ENCODE results near the gene FAM222A. TPM values are rescaled to one million over a fixed set of nuclear protein-coding genes. Genes with fewer than 3 reads are reported as not detected.

Gene FAM222A
- total RNA-seq, 1 experiment from 2014 or later: 0.24 TPM

DNA sequence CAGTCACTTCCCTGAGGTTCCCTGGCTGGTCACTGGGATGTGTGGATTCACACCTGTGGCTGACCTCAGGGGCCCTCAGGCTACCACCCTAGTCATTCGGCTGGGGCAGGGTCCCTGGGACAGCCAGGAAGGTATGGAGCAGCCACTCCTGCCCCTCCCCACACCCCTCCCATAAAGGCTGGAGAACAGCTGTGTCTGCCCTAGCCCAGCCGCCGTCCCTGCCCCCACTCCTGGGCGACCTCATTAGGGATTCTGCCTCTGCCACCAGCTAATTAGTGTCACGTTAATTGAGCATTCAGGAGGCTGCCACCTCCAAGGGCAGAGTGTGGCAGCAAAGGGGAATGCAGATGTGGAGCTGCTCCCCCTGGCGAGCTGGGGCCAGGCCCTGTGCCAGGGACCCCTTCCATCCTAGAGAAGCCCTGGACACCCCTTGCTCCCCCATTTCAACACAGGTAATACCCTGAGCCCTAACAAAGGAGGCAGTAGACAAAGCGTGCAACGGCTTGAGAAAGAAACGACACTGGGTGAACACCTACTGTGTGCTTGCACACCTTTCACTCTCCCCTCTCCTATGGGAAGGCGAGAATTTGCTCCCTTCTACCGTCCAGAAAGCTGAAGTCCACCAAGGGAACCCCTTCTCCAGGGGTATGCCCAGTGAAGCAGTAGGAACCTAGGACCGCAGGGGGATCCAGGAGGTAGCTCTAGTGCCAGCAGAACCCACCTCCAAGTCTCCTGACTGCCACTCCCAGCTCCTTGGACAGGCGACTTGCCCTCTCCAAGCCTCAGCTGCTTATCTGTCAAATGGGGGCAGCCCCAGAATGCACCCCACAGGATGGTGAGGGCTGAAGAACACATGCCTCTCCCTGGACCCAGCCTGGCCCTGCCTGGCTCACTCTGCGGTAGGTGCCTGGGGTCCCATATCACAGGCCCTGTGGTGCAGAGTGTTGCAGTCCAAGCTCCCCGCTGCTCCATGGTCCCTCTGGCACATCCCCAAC, 45.1 kb downstream of the FAM222A start:
- DNase-seq (ENCODE audit: low read depth): no peak

DNA sequence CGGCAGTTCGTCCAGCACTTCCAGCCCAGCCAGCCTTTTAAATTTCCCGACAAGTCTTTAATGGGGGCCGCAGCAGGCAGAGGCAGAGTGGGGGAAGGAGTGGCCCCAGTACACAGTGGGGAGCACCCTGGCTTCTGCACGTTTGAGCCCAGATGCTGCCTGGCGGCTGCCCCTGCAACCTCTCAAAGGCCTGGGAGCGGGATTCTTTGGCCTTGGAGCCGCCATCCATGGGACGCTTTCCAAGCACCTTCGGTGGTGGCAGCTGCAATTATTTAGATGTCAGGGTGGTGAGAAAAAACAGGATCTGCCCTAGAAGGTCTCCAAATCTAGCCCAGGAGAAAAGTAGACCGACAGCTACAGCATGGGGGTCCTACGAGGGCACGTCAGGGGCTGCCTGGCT, 46.0 kb downstream of the FAM222A start:
- DNase-seq (ENCODE audit: low read depth): no peak

DNA sequence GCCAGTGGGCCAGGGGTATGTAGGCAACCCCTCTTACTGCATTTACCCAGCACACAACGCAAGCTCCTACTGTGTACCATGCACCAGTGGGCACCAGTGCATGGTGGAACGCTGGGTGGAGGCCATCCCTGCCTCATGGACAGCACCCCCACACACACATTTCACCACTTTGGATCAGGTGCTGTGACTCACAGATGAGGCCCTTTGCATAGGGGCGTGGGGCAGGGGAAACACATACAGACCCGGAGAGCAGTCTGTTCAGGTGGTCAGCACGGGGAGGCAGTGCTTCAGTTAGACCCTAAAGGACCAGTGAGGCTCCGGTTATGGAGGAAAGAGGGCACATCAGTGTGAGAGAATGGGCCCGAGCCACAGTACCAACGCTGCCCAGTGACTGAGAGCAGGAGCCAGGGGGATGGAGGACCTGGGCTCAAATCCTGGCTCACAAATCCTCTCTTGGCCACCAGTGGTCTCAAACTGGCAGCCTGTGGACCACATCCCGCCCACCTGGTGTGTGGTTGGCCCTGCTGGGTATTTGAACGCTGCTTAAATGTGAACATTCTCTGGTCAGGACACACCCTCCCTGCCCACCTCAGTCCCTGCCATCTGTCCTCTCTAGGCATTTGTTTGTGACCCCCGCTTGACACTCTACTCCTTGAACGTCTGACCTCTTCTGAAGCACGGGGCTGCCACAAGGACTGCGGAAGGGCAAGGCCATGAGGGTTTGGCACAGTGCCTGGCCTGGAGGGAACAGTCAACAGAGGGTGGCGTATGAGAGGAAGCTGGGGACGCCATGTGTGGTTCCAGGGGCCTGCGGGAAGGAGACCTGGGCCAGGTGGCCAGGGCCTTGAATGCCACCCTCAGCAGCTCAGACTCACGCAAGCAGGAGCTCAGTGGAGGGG, 46.7 kb downstream of the FAM222A start:
- no peak for DNase-seq (ENCODE audit: low read depth)

DNA sequence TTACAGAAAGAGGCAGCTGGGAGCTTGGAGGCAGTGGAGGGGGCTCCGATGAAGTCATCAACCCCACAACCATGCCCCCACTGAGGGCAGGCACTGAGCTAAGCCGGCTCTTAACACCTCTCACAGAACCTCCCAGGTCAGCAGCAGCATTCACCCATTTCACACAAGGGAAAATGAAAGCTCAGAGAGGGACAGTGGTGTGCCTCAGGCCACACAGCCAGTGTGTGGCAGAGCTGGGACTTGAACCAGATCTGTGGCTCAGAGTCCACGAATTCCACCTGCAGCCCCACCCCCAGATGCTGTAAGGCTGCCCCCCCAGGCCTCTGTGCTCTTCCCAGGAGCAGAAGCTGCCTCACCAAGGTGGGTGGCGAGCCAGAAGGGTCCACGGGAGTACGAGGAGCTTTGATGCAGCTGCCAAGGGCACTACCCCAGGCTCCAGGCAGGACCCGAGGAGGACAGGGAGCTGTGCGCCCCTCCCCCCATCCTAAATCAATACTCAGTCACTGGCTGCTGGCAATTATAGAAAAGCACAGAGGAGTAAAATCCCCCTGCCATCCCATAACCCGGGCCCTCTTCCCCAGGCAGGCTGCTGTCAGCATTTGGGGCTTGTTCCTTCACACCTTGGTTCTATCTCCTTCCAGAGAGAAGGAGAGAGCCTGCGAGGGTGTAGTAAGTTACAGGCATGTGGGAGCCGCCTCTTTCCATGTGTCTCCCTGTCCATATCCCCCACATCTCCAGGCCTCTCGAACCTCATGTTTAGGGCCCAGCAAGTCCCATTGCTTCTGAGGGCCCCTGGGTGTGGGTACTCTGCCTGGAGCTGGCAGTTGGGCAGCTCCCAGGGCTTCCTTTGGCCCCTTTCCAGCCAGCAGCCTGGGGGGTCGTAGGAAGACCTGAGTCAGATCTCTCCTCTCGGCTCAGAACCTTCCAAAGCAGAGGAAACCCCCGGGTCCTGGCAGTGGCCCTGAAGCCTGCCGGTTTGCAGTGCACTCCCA, 47.6 kb downstream of the FAM222A start:
- DNase-seq (ENCODE audit: low read depth): no peak

DNA sequence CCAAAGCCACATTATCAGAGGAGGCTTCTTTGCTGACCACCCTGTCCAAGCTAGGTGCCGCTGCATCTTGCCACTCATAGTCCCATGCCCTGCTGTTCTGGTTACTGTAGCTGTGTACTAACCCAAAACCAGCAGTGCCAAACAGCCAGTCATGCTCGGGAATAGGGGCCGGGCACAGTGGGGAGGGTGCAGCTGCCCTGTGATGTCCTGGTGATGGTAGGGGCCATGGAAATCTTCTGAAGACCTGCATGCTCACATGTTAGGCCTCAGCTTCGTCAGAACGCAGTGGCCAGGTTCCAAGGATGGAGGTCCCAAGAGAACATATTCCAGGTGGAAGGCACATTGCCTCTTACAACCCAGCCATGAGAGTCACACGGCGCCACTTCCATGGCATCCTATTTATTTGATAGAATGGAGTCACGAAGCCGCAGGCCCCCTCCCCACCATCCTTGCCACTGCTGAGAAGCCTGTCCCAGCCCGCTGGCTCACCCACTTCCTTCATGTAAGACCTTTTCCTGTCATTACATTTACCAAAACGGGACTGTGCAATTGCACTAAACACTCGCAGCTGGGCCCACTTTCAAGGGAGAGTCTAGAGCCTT, 48.5 kb downstream of the FAM222A start:
- no peak for DNase-seq (ENCODE audit: low read depth)

DNA sequence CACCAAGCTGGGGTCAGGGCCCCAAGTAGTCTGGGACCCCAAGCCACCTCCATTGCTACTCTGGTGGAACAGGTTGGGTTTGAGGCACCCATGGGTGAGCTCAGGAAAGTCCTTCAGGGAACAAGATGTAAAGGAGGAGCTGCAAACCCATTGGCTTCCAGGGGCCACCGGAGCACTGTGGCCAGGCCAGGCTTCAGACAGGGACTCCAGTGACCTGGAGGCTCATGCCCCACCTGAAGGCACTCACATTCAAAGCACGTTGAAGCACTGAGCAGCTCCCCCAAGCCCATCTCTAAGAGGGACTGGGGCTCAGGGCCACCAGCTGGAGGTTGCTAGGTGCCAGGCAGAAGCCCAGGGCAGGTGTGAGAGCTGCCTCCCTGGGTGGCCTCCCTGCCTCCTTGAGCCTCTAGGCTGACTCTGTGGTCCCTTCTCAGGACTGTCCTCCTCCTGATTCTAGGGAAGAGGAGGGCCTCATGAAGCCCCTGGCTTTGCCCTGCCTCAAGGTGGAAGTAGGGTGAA, 49.1 kb downstream of the FAM222A start:
- no peak for DNase-seq (ENCODE audit: low read depth)

DNA sequence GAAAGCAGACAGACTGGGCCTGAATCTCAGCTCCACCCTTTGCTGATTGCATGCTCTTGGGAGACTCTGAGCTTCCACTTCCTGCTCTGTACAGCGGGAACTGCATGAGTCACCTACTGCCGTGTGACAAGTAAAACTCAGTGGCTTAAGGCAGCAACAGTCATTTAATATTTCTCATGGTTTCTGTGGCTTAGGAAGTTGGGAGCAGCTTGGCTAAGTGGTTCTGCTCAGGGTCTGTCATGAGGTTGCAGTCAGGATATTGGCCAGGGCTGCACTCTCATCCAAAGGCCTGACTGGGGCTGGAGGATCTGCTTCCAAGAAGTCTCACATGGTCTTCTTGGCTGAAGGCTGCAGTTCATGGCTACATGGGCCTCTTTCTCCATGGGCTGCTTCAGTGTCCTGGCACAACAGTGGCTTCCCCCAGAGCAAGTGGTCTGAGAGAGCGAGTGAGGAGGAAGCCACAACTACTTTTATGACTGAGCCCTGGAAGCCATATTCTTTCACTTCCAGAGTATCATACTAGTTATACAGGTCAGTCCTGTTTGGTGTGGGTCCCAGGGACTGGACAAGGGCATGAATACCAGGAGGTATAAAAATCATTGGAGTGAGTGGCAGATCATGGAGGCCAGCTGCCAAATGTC, 49.7 kb downstream of the FAM222A start:
- peak; percentile 55 for DNase-seq (ENCODE audit: low read depth)

DNA sequence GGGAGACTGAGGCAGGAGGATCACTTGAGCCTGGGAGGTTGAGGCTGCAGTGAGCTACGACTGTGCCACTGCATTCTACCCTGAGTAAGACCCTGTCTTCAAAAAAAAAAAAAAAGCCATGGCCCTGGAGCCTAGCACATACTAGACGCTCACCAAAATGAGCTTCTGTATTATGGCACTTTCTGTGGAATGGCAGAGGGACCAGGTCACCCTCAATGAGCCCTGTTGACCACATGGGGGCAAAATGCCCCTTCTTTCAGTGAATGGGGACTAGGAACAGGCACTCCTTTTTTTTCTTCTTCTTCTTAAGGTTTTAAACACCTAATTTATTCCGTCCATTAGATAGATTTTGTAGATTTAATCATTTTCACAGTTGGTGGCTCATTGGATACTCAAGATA, 50.5 kb downstream of the FAM222A start:
- no peak for DNase-seq (ENCODE audit: low read depth)

DNA sequence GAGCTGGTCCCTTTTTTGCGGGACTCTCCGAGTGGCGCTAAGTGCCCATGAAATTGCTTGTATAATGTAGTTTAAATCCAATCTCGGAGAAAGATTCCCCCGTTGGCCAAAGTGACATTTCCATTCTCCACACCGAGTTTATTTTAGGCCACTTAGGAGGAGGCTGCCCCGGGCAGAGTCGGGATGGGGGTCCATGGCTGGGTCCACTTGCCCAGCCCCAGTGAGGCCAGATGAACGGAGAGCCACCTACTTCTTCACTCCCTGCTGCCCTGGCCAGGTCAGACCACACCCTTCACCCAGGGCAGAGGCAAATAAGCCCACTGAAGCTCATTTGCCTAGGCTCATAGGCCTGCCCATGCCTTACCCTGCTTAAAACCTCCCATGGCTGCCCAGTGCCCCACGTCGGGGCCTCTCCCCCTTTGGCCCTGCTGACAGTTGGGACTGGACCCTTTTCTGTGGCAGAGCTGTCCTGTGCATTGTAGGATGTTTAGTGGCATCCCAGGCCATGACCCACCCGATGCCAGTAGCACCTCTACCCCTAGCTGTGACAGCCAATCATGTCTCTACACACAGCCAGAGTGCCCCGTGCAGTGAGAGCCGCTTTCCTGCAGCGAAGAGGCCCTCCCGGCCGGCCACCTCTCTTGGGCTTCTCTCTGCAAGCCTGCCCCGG, 51.3 kb downstream of the FAM222A start:
- no peak for DNase-seq (ENCODE audit: low read depth)

DNA sequence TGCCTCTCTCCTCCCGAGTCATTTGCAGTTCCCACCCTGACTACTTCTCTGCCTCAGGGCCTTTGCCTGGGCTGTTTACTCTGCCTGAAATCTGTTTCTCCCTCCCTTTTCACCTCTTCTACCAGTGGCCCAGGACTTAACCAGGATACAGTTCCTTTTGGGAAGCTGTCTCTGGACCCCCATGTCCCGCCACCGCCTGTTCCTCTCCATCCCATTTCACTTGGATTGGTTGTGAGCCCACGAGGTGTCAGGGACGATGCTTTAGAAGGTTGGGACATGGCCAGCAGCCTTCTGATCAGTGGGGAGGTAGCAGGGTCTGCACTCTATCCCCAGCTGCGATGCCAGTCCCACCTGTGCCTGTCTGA, 51.8 kb downstream of the FAM222A start:
- no peak for DNase-seq (ENCODE audit: low read depth)

DNA sequence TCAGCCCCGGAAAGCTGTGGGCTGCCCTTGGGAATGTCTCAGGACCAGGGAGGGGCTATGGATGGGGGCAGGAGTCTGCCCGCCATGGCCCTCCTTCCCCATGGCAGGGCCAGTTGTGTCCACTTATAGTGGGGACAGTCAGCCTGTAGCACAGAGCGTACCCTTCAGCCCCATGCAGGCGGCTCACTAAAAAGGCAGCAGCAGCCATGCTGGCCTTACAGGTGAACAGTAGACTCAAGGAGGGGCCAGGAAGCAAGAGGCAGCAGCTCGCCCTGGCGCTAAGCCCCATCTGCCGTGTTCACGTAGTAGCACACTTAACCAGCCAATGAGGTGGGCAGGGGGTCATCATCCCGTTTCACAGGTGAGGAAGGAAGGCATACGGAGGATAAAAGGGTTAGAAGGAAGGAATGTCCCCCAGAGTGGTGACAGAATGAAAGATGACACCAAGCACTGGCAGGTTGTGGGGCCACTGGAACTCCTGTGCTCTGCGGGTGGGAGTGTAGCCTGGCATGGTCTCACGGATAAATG, 52.7 kb downstream of the FAM222A start:
- DNase-seq (ENCODE audit: low read depth): no peak

DNA sequence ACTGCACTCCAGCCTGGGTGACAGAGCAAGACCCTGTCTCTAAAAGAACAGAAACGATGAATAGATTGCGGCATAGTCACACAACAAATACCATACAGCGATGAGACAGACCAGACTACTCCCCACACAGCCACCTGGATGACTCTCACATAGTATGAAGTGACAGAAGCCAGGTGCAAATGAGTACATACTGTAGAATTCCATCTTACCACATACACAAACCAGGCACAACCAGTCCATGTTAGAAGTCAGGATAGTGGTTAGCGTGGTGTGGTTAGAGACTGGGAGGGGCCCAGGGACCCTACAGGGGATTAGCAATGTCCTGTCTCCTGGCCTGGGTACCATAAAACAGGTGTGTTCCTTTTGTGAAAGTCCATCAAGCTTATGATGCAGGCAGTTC, 53.8 kb downstream of the FAM222A start:
- DNase-seq (ENCODE audit: low read depth): no peak

DNA sequence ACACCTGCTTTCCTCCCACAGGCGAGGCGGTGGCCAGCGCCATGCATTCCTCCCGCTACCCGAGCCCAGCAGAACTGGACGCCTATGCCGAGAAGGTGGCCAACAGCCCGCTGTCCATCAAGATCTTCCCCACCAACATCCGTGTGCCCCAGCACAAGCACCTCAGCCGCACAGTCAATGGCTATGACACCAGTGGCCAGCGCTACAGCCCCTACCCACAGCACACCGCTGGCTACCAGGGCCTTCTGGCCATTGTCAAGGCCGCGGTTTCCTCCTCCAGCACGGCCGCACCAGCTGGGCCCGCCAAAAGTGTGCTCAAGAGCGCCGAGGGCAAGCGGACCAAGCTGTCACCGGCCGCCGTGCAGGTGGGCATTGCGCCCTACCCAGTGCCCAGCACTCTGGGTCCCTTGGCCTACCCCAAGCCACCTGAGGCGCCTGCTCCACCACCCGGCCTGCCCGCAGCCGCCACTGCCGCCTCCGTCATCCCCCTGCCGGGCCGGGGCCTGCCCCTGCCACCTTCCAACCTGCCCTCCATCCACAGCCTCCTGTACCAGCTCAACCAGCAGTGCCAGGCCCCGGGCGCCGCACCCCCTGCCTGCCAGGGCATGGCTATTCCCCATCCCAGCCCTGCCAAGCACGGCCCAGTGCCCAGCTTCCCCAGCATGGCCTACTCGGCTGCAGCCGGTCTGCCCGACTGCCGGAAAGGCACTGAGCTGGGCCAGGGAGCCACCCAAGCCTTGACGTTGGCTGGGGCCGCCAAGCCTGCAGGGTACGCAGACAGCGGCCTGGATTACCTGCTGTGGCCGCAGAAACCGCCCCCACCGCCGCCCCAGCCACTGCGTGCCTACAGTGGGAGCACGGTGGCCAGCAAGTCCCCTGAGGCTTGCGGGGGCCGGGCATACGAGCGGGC, 54.6 kb downstream of the FAM222A start:
- no peak for DNase-seq (ENCODE audit: low read depth)

DNA sequence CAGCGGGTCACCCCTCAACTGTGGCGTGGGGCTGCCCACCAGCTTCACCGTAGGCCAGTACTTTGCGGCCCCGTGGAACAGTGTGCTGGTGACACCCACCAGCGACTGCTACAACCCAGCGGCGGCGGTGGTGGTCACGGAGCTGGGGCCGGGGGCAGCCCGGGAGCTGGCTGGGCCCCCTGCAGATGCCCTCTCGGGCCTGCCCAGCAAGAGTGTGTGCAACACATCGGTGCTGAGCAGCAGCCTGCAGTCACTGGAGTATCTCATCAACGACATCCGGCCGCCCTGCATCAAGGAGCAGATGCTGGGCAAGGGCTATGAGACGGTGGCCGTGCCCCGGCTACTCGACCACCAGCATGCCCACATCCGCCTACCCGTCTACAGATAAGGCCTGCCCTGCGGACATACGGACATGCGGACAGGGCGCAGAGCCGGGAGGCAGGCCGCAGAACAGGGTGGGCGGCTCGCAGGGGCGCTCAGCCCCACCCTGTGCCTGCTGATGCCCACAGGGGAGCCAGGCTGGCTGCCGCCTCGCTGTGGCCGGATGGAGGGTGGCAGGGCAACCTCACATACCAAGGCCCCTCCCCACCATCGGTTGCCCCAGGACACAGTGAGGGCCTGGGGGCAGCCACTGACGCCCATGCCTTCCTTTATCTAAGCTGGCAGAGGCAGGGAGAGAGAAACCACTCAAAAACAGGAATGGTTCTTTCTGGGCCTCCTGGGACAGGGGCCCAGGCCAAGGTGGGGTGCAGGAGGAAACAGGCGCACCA, 55.5 kb downstream of the FAM222A start:
- DNase-seq (ENCODE audit: low read depth): no peak

DNA sequence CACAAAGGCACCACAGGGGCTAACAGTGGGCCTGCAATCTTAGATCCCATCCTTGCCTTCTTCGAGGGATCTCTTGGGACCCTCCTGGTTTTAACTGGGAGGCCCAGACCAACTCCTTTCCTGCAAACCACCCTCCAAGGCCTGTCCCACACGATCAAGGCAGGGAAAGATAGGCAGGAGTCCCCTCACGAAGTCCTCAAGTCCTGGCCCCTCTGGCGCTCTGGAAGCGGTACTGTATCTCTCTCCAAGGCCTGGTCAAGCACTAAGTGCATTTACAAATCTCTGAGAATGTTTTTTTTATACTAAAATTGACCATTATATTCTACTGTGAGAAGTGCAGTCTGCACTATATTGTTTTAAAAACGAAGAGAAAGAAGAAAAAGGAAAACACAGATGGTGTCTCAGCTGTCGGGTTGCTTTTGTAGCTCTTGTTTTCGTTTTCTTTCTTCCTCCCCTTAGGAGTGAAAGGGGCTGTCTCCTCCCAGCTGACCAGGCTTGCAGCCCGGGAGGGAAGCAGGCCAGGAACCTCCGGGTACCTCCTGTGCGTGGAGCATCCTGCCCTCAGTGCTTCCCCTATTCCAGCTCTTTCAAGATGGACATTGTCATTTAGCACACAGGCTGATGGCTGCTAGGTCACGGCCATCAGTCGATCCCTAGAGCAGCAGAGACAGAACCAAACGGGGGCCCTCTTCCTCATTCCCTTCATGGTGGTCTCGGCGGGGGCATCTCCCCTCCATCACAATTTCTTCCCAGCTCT, 56.7 kb downstream of the FAM222A start:
- no peak for DNase-seq (ENCODE audit: low read depth)

DNA sequence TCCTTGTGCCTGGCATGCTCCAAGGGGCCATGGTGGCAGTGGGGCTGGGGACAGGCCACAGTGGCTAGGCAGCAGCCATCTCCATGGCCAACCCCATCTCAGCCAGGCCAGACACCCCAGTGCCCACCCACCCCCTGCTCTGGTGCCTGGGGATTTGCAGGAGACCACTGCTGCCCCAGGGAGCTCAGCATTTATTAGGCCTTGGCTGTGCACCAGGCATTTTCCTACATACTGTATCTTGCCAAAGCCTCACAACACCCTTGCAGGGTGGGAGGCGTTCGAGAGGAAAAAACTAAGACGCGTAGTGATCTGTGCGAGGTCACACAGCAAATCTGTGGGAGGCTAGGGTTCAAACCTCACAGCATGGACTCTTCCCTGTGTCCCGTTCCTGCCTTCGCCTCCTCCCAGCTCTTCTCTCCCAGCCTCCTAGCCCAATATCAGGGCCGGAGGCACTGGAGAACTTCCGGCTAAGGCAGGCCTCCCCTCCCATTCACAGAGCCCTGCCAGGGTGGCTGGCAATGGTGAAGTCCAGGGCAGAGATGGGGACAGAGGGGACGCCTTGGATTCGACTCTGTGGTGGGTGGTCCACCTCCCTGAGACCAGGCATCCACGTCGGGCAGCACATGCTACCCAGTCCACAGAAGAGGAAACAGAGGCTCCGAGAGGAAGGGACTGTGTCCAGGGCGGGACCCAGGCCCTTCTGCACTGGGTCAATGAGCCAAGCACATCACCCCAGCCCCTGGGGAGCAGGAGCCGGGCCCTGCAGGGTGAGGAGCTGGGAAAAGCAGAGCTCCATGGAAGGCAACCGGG, 57.4 kb downstream of the FAM222A start:
- DNase-seq (ENCODE audit: low read depth): no peak
